ENCODE results near the gene ARHGAP31. TPM values are rescaled to one million over a fixed set of nuclear protein-coding genes. Genes with fewer than 3 reads are reported as not detected.

Gene ARHGAP31
- total RNA-seq, 1 donor from 2014 or later: 48.1 TPM

- DNase-seq (ENCODE audit: low read depth) (peak; percentile 25), FAIRE-seq (no peak)
- Histone ChIP-seq H3K4me3 (ENCODE audit: insufficient read depth, low read depth, low read length) (peak overlapping the region; percentile 73), H3K79me2 (ENCODE audit: insufficient read depth, low read length) (peaks cover 42% of the 10 kb centered on the region), H3K9ac (ENCODE audit: low read length) (peak overlapping the region; percentile 93), H3K27me3 (ENCODE audit: insufficient read depth, low read length) (no peaks in the 10 kb centered on the region), H3K27ac (ENCODE audit: low read depth, low read length) (peak overlapping the region; percentile 86), H2AFZ (ENCODE audit: low read depth, low read length) (peak overlapping the region; percentile 65), H3K36me3 (ENCODE audit: insufficient read depth, low read length) (peaks cover 7% of the 10 kb centered on the region), H3K9me3 (ENCODE audit: insufficient read depth, low read depth, low read length) (no peaks in the 10 kb centered on the region), H4K20me1 (ENCODE audit: insufficient read depth, low read length) (peaks cover 15% of the 10 kb centered on the region), H3K4me2 (ENCODE audit: low read length) (peak overlapping the region; percentile 96), H3K4me1 (ENCODE audit: insufficient read depth, low read length) (peaks cover 26% of the 10 kb centered on the region)
- no peak for TF ChIP-seq CTCF (IDR thresholded peaks at IDR 0.05; ENCODE audit: insufficient read depth, low read depth, low read length)
- no peak for TF ChIP-seq EZH2 (IDR thresholded peaks at IDR 0.05; ENCODE audit: insufficient read depth, low read length)
- Mint-ChIP-seq H3K27ac (ENCODE audit: unreplicated experiment) (peak overlapping the region; percentile 2), H3K4me1 (ENCODE audit: low read depth, unreplicated experiment) (peaks cover 30% of the 10 kb centered on the region), H3K9me3 (ENCODE audit: unreplicated experiment) (peaks cover under 1% of the 10 kb centered on the region), H3K4me3 (ENCODE audit: unreplicated experiment) (peak overlapping the region; percentile 93), H3K27me3 (ENCODE audit: low read depth, unreplicated experiment) (peaks cover 3% of the 10 kb centered on the region), H3K36me3 (ENCODE audit: low read depth, unreplicated experiment) (peaks cover 10% of the 10 kb centered on the region)
Measured at GRCh38 chr3:119293105-119293870, 895 bp upstream of the ARHGAP31 start.

GRCh38 chr3:119294696-119295671 is 801 bp downstream of the ARHGAP31 start:
- Histone ChIP-seq H3K9me3 (ENCODE audit: insufficient read depth, low read depth, low read length) (no peaks in the 10 kb centered on the region), H3K27me3 (ENCODE audit: insufficient read depth, low read length) (no peaks in the 10 kb centered on the region), H3K27ac (ENCODE audit: low read depth, low read length) (peak overlapping the region; percentile 86), H3K79me2 (ENCODE audit: insufficient read depth, low read length) (peaks cover 59% of the 10 kb centered on the region), H3K4me1 (ENCODE audit: insufficient read depth, low read length) (peaks cover 28% of the 10 kb centered on the region), H4K20me1 (ENCODE audit: insufficient read depth, low read length) (peaks cover 20% of the 10 kb centered on the region), H3K9ac (ENCODE audit: low read length) (peak overlapping the region; percentile 93), H3K4me2 (ENCODE audit: low read length) (peak overlapping the region; percentile 96), H3K36me3 (ENCODE audit: insufficient read depth, low read length) (peaks cover 8% of the 10 kb centered on the region), H3K4me3 (ENCODE audit: insufficient read depth, low read depth, low read length) (peak overlapping the region; percentile 73), H2AFZ (ENCODE audit: low read depth, low read length) (peak overlapping the region; percentile 49)
- Mint-ChIP-seq H3K9me3 (ENCODE audit: unreplicated experiment) (no peaks in the 10 kb centered on the region), H3K27ac (ENCODE audit: unreplicated experiment) (peak overlapping the region; percentile 86), H3K27me3 (ENCODE audit: low read depth, unreplicated experiment) (peaks cover 3% of the 10 kb centered on the region), H3K4me1 (ENCODE audit: low read depth, unreplicated experiment) (peaks cover 38% of the 10 kb centered on the region), H3K4me3 (ENCODE audit: unreplicated experiment) (peak overlapping the region; percentile 93), H3K36me3 (ENCODE audit: low read depth, unreplicated experiment) (peaks cover 11% of the 10 kb centered on the region)
- FAIRE-seq (no peak), DNase-seq (ENCODE audit: low read depth) (peak; percentile 46)
- TF ChIP-seq CTCF (IDR thresholded peaks at IDR 0.05; ENCODE audit: insufficient read depth, low read depth, low read length) (no peak), EZH2 (IDR thresholded peaks at IDR 0.05; ENCODE audit: insufficient read depth, low read length) (no peak)
